Stimulated activated CD4-positive, alpha-beta T cell treated with anti-CD3 and anti-CD28 coated beads, Interleukin-1b, Interleukin-23, amount 100 ng/mL, for 1 hour (primary cell): Measurements from ENCODE around the gene HES2.
"Not testable (repeated sequence)": the region's sequence is repeated elsewhere in the genome, so short reads cannot be mapped to it uniquely, and the experiment has no call there.

Source experiments
- DNase-seq, 2 donors: peaks; one replicate each; pipeline ENCODE4 v3.0.0-alpha.2; 2020; ENCODE audit warnings: low read depth in 2 of 2

The HES2 gene

GRCh38 chr1:6419804-6420453 is at the start of gene HES2:
TSS of gene HES2 (minus strand) at chr1:6419919. CDS start at chr1:6419820, 99 bp downstream.
- DNase-seq, result no peak

GRCh38 chr1:6468729-6469461 is 49.2 kb upstream of the HES2 start:
- no peak for DNase-seq

- no peak for DNase-seq
These were observed 48.3 kb upstream of the HES2 start for GRCh38 chr1:6467744-6468688.

- no peak for DNase-seq
These were observed 47.5 kb upstream of the HES2 start for GRCh38 chr1:6467224-6467623.

- DNase-seq, result no peak
These were observed 47.0 kb upstream of the HES2 start for GRCh38 chr1:6466751-6467150.

GRCh38 chr1:6466023-6466422 is 46.3 kb upstream of the HES2 start, which contains the start of gene TNFRSF25:
TSS of gene TNFRSF25 (minus strand) at chr1:6466173. CDS start at chr1:6466107, 66 bp downstream.
- peak in 1 of 2 donors; percentile 32 for DNase-seq

- no peak for DNase-seq
These were observed 45.8 kb upstream of the HES2 start for GRCh38 chr1:6465461-6466005.

- DNase-seq, result no peak
These were observed 45.2 kb upstream of the HES2 start for GRCh38 chr1:6464915-6465314.

- DNase-seq, result no peak
These were observed 44.8 kb upstream of the HES2 start for GRCh38 chr1:6464514-6464836.

GRCh38 chr1:6463120-6463412 is 43.3 kb upstream of the HES2 start:
- no peak for DNase-seq

- no peak for DNase-seq
These were observed 42.8 kb upstream of the HES2 start for GRCh38 chr1:6462412-6463119.

GRCh38 chr1:6461538-6462411 is 42.1 kb upstream of the HES2 start:
- no peak for DNase-seq

- no peak for DNase-seq
These were observed 41.4 kb upstream of the HES2 start for GRCh38 chr1:6461051-6461530.

- DNase-seq, result peak; percentile 79 to 89
These were observed 40.8 kb upstream of the HES2 start for GRCh38 chr1:6460301-6461050.

- DNase-seq, result peak in 1 of 2 donors; percentile 47
These were observed 40.1 kb upstream of the HES2 start for GRCh38 chr1:6459850-6460265.

GRCh38 chr1:6456800-6457466 is 37.2 kb upstream of the HES2 start:
- no peak for DNase-seq

- DNase-seq, result not testable (repeated sequence)
These were observed 36.2 kb upstream of the HES2 start for GRCh38 chr1:6455752-6456520.
